A549 treated with ZK216348 at 1 μM for 4 hours (cell line): ENCODE measurements around the gene RSAD1. TPM values are rescaled to one million over a fixed set of nuclear protein-coding genes. Genes with fewer than 3 reads are reported as not detected.

Experiments used
- total RNA-seq: library from RNA; stranded (reverse); fragments of 200-300 nt; extraction: Qiagen RNA extraction; gene quantifications from 5 replicates; pipeline ENCODE4 v1.2.3, GENCODE V29; 2022; ENCODE audit warnings: low read depth

Gene RSAD1
- 25.1 to 38.8 TPM (median 35.6 TPM) in 5 replicates for total RNA-seq

DNA sequence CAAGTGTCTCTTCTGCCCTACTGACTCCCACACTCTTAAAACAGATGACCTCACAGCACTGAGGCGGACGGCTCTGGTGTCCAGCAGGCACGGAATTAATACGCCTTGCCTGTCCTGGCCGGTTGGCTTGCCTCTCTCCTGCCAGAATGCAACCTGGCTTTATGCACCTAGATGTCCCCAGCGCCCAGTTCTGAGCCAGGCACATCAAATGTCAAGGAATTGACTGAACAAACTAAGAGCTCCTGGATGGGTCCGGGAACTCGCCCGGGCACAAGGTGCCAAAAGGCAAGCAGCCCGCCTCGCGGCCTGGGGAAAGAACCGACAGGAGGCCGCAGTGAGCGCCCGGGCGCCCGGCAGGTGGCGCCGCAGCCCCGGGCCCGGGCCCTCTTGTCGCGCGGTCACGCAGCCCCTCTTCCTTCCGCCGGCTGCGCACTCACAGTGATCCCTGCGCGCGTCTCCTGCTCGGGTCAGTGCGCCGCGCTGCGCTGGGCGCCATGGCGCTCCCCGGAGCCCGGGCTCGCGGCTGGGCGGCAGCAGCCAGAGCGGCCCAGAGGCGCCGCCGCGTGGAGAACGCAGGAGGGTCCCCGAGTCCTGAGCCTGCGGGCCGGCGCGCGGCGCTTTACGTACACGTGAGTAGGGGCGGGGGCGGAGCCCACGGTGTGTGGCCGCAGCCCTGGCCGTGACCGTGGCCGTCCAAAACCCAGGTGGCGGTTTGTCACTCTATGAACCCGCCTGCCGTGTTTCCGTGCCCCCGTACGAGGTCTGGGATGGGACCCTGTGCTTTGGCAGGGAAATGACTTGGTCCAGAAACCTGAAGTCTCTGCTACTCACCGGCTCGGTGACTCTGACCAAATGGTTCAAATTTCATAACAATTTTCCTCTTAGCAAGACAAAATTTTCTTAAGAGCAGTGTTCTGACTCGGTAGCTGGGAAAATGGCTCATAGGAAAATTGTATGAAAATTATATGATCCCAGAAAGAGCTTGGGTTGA is at the start of gene RSAD1:
Gene RSAD1 (plus strand): TSS at position 470 of the 991 bp plus-strand sequence. CDS start 25 bp downstream, at position 495.

DNA sequence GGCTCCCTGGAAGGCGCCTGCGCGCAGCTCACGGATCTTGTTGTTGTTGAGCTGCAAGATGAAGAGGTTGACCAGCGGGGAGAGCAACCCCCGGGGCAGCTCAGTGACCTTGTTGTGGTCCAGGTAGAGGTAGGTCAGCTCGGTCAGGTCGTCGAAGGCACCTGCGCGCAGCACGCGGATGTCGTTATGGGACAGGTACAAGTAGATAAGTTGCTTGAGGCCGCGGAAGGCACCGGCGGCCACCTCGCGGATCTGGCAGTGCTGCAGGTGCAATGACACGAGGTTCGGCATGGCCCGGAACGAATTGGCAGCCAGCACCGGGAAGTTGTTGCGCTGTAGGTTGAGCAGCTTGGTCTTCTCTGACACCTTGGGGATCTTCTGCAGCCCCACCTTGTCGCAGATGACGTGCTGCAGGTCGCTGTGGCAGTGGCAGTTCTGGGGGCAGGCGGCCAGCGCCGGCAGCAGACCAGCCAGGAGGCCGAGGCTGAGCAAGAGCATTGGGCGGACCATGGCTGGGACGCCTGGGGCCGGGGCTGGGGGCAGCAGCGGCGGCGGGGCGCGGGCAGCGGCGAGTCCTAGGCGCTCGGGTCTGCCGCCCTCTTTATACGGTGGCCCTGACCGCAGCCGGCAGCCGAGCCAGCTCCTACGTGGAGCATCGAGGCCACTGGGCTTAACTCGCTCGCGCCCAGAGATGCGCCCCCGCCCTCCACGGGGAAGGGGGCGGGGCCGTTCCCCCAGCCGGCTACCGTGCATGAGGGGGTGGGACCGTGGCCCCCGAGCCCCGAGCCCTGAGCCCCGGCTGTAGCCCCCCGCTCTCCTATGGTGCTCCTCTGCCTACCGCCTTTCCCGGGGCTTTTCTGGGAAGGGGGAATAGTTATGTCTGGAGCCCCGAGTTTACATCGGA is 10.1 kb upstream of the RSAD1 start, which contains the start of gene CHAD:
Gene CHAD (minus strand): TSS at position 577 of the 904 bp plus-strand sequence. CDS start 67 bp downstream, at position 510.

DNA sequence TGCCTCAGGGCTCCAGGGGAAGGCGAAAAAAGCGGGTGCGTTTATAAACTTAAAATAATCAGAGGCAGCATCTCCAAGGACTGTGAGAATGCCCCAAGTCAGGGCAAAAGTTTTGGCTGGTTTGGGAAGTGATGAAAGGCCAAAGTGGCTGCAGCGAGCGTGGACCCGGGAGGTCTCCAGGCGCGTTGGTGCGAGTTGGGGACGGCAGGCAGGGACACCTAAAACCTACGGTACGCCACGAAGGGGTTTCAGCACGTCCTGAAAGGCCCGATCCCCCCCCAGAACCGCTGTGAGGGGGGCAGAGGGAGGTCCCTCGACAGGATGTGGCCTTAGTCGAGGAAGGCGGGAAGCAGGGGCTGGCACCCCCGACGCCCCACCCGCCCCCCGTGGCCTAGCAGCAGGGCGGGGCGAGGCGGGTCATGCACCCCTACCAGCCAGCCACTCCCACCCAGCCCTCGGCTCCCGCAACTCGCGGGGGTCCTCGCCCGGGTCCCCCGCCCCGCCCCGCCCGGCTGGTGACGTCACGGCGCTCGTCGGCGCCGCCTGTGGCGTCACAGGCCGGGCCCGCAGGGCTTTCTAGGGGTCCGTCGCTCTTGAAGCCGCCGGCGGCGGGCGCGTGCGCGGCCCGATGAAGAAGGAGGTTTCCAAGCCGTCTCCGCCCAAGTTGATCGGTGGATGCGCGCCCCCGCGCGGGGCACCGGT is 29.4 kb downstream of the RSAD1 start, which contains the start of gene MYCBPAP:
Gene MYCBPAP (plus strand): TSS at position 569 of the 702 bp plus-strand sequence. CDS start 236 bp downstream, outside the sequence.

DNA sequence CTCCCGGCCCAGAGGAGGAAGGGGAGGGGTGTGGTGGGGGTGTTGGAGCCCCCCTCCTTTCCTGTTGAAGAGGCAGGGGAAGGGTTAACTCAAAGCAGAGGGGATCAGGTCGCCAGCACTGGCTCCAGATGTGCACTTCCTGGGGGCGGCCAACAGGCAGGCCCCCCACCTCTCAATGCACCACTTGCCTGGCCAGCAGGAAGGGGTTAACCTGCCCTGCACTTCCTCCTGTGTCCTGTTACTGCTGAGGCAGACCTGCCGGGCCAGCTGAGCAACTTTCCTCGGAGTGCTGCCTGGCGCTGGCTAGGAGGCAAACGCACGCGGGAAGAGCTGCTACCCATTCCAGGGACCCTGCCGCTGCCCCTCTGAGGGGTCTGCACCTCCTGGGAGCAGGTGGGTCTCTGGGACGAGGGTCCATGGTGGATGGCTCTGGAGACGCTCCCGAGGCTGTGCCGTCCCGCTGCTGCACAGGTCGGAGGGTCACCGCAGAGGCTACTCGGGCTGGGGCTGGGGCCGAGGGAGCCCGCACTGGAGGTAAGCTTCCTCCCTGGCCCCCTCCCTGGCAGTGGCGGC is 53.9 kb downstream of the RSAD1 start, which contains the start of gene EPN3:
Gene EPN3 (plus strand): TSS at position 284 of the 573 bp plus-strand sequence. CDS start 3,822 bp downstream, outside the sequence.

Other genes with a start within 250 kb of the RSAD1 start
- gene TMEM92, start 204.4 kb upstream of the RSAD1 start, total RNA-seq = 18.3 to 24.2 TPM (median 20.8 TPM) in 5 replicates
- gene XYLT2, start 132.7 kb upstream of the RSAD1 start, total RNA-seq = 14.3 to 25.7 TPM (median 23.4 TPM) in 5 replicates
- gene MRPL27, start 105.7 kb upstream of the RSAD1 start, total RNA-seq = 135 to 161 TPM (median 145 TPM) in 5 replicates
- gene EME1, start 105.6 kb upstream of the RSAD1 start, total RNA-seq = 14.1 to 17.0 TPM (median 15.3 TPM) in 5 replicates
- gene LRRC59, start 81.3 kb upstream of the RSAD1 start, total RNA-seq = 228 to 243 TPM (median 236 TPM) in 5 replicates
- gene ACSF2, start 52.6 kb upstream of the RSAD1 start, total RNA-seq = 11.3 to 16.0 TPM (median 13.0 TPM) in 5 replicates
- gene CHAD, start 10.0 kb upstream of the RSAD1 start, total RNA-seq = not detected in 5 replicates
- 0.08 to 1.1 TPM (median 0.53 TPM) in 5 replicates for gene MYCBPAP, start 29.6 kb downstream of the RSAD1 start, total RNA-seq
- gene EPN3, start 53.9 kb downstream of the RSAD1 start, total RNA-seq = 0.16 to 0.28 TPM (median 0.20 TPM) in 4 of 5 replicates, not detected in the other
- 53.1 to 95.8 TPM (median 80.4 TPM) in 5 replicates for gene SPATA20, start 68.3 kb downstream of the RSAD1 start, total RNA-seq
- gene CACNA1G, start 81.9 kb downstream of the RSAD1 start, total RNA-seq = 1.9 to 5.0 TPM (median 4.9 TPM) in 5 replicates
- gene ABCC3, start 156.0 kb downstream of the RSAD1 start, total RNA-seq = 97.9 to 174 TPM (median 149 TPM) in 5 replicates
- gene ANKRD40, start 229.1 kb downstream of the RSAD1 start, total RNA-seq = 41.4 to 53.6 TPM (median 47.0 TPM) in 5 replicates
- gene LUC7L3, start 240.7 kb downstream of the RSAD1 start, total RNA-seq = 77.3 to 174 TPM (median 89.9 TPM) in 5 replicates